Fibroblast of skin of back (primary cell): ENCODE data around the gene PROM2. TPM values are rescaled to one million over a fixed set of nuclear protein-coding genes. Genes with fewer than 3 reads are reported as not detected.
A peak's percentile ranks its signal among the peaks of the same experiment; 100 is the strongest.
"Not testable (repeated sequence)": the region's sequence is repeated elsewhere in the genome, so short reads cannot be mapped to it uniquely, and the experiment has no call there.

Experiments used
- DNase-seq: peaks from one replicate; pipeline ENCODE4 v3.0.0-alpha.2; 2013
- polyA plus RNA-seq, 2 experiments: library from polyadenylated mRNA; unstranded; fragments of 120-200 nt; gene quantifications; one replicate each; pipeline ENCODE4 v1.2.1, GENCODE V29; 2013; ENCODE audit not compliant: insufficient read length in 2 of 2

The PROM2 gene, protein sequence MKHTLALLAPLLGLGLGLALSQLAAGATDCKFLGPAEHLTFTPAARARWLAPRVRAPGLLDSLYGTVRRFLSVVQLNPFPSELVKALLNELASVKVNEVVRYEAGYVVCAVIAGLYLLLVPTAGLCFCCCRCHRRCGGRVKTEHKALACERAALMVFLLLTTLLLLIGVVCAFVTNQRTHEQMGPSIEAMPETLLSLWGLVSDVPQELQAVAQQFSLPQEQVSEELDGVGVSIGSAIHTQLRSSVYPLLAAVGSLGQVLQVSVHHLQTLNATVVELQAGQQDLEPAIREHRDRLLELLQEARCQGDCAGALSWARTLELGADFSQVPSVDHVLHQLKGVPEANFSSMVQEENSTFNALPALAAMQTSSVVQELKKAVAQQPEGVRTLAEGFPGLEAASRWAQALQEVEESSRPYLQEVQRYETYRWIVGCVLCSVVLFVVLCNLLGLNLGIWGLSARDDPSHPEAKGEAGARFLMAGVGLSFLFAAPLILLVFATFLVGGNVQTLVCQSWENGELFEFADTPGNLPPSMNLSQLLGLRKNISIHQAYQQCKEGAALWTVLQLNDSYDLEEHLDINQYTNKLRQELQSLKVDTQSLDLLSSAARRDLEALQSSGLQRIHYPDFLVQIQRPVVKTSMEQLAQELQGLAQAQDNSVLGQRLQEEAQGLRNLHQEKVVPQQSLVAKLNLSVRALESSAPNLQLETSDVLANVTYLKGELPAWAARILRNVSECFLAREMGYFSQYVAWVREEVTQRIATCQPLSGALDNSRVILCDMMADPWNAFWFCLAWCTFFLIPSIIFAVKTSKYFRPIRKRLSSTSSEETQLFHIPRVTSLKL
- 0.26 TPM for polyA plus RNA-seq (2013, experiment 1 of 2; ENCODE audit: insufficient read length)
- polyA plus RNA-seq (2013, experiment 2 of 2; ENCODE audit: insufficient read length): 0.64 TPM

DNA sequence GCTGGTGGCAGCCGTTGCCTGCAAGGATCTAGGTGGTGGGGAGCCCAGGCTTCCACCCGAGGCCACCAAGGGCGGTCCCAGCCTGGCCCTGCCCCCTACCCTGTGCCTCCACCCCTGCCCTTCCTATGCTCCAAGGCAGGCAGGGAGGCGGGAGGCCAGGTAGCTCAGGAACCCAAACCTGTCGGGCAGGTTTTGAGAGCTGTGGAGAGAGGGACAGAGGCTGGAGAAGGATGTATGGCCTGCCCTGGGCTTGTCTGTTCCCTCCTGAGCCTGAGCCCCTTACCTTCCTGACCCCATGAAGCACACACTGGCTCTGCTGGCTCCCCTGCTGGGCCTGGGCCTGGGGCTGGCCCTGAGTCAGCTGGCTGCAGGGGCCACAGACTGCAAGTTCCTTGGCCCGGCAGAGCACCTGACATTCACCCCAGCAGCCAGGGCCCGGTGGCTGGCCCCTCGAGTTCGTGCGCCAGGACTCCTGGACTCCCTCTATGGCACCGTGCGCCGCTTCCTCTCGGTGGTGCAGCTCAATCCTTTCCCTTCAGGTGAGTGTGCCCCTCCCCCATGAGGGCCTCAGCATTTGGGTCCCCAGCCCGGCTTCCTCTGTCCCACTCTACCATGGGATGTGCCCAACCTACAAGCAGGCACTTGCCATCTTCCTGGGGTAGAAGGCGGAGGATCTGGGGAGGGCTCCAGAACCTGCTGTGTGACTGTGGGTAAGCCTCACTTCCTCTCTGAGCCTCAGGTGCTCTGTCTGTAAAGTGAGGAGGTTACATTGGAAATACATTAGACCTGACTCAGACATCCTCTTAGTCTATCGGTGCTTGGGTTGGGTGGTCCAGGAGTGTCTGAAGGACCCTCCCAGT lies at the start of gene PROM2:
PROM2 (plus strand) TSS at position 159 of the 860 bp plus-strand sequence; CDS start at position 296, 137 bp downstream.
- DNase-seq: no peak

DNA sequence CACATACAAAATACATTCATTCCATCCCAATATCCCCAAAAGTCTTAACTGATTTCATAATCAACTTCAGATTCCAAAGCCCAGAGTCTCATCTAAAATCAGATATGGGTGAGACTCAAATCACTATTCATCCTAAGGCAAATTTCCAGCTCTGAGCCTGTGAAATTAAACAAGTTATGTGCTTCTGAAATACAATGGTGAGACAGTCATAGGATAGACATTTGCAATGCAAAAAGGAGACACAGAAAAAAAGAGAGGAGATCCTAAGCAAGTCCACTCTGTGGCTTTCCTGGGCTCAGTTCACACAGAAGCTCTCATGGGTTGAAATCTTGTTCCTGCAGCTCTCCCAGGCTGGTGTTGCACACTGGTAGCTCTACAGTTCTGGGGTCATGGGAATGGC lies 48.6 kb upstream of the PROM2 start:
- DNase-seq: no peak

DNA sequence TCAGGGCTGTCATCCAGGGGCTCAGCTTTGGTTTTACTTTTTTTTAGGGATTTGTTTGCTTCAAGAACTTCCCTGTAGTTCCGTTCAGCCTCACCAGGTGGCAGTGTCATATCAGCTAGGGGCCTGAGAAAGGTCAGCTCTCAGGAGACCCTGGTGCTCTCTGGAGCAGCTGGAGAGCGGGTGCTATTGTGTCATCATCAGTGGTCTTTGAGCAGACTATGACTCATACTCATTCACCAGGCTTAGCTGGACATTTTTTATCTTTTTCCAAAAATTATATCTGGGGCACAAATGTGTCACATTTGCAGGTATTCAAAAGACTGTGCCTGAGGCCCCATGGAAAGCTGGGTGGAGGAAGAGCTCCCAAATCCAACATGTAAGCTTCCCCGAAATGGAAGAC lies 42.5 kb upstream of the PROM2 start:
- DNase-seq: peak; percentile 52

DNA sequence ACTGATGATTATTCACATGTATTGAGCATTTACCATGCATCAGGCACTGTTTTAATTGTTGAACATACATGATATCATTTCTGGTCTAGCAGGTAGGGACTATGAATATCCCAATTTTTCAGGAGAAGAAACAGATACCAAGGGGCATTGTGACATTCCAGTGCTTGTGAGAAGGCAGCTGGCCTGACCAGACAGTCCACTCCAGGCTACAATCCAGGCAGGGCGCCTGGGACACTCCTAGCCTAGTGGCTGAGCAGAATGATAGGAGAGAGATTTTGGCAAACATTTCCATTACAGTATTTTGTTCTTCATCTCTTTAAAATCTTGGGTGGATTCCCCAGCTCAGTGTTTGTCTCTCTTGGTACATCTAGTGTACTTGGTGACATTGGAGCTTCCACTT lies 42.0 kb upstream of the PROM2 start:
- DNase-seq: no peak

DNA sequence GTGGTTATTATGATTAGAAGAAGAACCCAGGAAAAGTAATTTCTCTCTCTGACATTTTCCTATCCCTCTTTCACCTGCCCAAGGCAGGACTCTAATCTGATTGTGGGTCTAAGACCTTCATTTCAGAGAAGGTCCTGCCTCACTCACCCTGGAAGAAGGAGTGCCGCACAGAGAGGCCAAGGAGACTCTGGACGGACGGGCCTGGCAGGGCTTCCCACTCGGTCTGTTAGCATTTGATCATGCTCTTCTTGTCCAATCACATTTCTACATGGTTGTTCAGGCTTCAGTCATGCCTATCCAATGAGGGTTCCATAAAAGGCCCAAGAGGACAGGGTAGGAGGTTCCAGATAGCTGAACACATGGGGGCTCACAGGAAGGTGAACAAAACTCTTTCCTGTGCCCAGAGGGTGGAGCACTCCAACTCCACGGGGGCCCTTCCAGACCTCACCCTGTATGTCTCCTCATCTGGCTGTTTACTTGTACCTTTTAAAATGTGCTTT lies 39.9 kb upstream of the PROM2 start:
- DNase-seq: no peak

DNA sequence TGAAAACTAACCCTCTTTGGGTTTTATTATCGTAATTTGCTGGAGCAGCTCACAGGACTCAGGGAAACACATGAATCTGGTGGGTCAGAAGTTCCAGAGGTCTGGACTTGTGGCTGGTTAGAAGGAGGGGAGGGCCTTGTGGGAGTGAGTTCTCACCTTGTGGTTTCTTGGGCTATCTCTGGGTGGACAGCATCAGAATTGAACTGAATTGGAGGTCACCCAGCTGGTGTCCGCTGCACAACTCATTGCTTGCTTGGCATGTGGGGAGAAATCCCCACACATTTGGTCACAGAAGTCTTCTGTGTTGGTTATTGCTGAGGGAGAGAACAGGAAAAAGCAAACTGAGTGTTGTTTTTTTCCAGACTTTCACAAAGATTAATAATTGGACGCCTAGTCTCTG lies 39.4 kb upstream of the PROM2 start:
- no peak for DNase-seq

DNA sequence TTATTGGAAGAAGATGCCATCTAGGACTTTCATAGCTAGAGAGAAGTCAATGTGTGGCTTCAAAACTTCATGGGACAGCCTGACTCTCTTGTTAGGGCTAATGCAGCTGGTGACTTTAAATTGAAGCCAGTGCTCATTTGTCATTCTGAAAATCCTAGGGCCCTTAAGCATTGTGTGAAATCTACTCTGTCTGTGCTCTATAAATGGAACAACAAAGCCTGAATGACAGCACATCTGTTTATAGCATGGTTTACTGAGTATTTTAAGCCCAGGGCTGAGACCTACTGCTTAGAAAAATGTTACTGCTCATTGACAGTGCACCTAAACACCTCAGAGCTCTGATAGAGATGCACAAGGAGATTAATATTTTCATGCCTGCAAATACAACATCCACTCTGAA lies 36.1 kb upstream of the PROM2 start:
- no peak for DNase-seq

DNA sequence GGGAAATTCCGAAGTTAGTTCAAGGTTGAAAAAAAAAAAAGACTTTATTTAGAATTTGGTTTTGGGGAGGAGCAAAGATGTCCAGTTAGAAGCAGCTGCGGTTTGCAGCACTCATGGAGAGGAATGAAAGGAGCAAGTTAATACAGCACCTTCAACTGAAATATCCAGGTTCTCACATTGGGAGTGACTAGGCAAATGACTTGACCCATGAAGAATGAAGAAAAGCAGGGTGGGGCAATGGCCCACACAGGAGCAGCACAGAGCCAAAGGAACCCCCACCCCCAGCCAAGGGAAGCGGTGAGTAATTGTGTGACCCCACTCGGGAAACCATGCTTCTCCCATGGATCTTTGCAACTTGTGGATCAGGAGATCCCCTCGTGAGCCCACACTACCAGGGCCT lies 34.2 kb upstream of the PROM2 start:
- DNase-seq: no peak

DNA sequence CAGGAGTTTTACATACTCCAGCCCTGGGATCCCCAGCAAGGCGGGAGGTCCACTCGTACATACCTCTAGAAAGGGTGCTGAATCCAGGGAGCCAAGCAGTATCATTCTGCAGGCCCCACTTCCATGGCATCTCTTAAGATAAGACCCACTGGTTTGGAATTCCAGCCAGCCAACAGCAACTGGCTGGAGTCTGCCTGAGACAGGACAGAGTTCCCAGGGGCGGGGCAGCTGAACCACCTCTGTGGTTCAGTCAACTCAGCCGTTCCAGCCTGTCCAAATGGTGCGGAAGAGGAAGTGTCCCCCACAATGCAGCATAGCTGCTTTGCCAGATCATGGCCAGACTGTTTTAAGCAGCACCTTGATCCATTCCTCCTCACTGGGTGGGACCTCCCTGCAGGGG lies 33.7 kb upstream of the PROM2 start:
- no peak for DNase-seq

DNA sequence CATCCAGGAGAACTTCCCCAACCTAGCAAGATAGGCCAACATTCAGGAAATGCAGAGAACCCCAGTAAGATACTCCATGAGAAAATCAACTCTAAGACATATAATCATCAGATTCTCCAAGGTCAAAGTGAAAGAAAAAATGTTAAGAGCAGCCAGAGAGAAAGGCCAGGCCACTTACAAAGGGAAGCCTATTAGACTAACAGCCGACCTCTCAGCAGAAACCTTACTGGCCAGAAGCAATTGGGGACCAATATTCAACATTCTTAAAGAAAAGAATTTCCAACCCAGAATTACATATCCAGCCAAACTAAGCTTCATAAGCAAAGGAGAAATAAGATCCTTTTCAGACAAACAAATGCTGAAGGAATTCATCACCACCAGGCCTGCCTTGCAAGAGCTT lies 32.2 kb upstream of the PROM2 start:
- not testable (repeated sequence) for DNase-seq

DNA sequence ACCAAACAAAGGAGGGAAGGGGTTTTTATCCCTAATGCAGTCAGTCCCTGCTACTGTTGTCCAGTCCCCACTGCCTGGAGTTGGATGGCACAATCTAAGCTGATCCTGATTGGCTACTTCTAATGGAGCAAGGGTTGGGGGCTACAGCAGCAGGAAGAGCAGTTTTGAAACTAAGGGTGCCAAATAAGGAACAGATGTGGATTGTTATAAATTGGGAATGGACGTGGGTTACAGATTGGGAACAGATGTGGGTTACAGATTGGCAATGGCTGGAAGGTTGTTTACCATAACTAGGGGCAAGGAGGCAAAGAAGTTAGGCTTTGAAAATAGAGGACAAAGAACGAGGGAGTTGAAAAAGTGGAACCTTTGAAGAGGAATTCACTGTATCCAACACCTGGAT lies 16.0 kb upstream of the PROM2 start:
- DNase-seq: no peak

DNA sequence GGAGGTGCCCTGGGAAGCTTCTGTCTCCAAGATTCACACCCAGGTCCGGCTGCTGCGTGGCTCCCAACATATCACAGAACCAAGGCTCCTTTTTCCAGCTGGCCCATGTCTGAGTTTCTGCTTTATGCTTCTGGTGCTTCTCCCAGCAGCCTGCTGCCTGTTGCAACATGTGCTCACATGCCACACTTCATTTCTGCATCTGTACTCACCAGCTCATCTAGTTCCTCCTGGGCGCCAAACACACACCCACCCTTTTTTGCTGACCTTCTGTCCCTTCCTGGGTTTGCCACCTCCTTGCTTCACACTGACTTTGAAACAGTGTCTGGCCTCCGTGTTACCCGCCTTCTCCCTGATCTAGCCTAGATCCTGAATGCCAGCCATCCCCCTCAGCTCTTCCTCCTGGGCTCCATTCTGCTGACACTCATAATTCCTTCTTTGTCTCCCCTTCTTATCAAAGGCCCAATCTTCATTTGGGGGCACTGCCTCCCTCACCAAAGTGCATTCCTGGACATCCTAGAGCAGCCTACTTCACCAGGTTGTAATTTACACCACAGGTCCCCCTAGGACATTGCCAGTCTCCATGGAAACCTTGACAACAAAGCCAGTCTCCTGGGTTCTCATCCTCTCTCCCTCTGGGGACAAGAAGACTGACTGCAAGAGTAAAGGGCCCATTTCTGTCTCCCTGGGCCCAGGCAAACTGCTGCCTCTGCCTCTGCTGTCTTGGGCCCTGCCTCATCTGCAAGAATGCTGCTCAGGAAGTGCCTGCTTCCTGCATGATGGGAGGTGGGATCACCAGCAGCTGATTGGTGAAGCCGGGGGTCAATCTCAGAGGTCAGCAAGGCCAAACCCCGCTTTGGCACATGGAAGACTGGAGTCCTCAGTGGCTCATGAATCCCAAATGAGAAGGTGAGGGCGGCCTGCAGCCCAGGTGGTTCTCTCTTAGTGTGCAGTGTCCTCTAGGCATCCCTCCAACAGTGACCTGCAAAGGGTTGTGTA lies 13.9 kb upstream of the PROM2 start:
- no peak for DNase-seq

DNA sequence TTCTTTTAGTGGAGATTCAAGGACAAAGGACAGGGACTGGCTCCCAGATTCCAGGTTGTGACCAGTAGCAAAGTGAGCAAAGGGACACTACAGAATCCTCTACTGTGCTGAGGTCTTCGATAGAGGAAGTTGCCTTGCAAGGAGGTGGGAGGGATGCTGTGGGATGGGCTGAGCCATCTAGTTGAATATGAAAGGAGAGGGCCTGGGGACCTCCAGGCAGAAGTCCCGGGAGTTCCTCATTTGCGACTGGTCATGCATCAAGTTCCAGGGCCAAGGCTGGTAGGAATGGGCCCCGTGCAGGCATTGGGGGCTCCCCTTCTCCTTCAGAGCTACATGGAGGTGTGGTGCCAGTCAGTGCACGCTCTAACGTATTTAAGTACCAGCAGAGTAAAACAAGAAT lies 12.6 kb upstream of the PROM2 start:
- DNase-seq: no peak

DNA sequence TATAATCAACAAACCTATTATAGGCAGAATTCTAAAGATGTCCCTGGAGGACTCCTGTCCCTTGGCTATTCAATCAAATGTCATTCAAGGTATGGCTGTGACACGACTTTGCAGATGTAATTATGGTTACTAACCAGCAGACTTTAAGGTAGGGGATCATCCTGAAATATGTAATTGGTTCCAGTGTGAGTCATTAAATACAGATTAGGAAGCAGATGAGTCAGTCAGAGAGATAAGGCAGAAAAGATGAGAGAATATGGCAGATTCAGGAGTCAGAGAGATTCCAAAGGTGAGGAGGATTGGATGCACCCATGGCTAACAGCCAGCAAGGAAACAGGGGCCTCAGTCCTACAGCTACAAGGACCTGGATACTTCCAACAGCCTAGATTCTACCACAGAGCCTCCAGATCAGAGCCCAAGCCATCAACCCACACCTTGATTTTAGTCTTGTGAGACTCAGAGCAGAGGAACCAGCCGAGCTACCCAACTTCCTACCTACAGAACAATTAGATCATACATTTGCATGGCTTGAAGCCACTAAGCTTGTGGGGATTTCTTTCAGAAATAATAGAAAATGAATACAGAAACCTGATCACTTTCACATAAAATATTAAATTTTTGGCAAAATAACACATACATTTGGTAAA lies 11.2 kb upstream of the PROM2 start:
- no peak for DNase-seq

DNA sequence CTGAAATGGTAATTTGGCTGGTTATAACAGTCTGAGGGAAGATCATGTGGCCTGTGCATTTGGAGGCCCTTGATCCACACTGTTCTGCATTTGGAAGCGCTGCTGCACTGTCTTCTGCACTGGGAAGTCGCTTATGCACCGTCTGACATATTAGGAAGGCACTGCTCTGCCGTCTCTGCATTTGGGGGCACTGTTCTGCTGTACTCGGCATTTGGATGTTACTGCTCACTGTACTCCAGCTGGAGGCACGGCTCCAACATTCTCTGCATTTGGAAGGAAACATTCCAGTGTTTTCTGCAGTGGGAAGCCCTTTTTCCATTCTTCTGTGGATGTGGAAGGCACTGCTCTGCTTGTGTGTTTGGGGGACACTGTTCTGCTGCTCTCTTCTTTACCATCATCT lies 9.6 kb upstream of the PROM2 start:
- no peak for DNase-seq

DNA sequence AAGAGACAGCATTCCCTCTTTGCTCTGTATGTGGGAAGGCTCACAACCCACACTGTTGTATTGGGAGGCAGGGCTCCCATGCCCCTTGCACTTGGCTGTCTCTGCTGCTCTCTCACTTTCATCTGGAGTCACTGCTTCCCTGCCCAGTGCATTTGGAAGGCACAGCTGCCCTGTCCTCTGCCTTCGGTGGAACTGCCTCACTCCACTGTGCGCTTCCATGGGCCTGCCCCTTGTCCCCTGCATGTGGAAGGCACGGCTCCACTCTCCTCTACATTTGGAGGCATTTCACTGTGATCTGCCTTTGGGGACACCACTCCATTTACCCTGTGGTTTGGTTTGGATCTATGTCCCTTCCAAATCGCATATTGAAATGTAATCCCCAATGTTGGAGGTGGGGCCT lies 9.1 kb upstream of the PROM2 start:
- DNase-seq: no peak

DNA sequence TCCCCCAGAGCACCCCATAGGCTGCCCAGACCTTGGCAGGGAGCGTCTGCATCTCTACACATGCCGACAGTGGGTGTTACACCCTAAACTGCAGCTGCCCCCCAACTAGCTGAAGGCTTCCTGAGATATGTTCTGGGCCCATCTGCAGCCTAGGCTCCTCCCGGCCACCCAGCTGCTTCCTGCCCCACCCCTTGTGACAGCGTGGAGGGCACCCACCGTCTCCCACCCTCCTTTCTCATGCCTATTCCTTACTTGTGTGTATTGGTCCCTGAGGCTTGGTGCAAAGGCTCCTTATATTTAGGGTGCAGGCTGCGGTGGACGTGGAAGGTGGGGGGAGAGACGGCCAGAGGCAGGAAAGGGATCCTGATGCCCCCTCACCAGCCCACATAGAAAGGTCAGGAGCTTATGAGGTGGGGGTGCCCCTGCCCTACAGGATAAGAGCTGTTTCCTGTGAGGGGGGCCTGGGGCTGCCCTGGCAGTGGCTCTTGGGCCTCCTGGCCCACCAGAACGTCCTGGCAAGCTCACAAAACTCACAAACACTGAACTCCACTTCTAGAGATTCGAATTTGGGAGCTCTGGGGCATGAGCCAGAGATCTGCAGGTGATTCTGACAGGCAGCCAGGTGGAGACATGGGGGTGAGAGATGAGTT lies 7.3 kb upstream of the PROM2 start:
- no peak for DNase-seq

DNA sequence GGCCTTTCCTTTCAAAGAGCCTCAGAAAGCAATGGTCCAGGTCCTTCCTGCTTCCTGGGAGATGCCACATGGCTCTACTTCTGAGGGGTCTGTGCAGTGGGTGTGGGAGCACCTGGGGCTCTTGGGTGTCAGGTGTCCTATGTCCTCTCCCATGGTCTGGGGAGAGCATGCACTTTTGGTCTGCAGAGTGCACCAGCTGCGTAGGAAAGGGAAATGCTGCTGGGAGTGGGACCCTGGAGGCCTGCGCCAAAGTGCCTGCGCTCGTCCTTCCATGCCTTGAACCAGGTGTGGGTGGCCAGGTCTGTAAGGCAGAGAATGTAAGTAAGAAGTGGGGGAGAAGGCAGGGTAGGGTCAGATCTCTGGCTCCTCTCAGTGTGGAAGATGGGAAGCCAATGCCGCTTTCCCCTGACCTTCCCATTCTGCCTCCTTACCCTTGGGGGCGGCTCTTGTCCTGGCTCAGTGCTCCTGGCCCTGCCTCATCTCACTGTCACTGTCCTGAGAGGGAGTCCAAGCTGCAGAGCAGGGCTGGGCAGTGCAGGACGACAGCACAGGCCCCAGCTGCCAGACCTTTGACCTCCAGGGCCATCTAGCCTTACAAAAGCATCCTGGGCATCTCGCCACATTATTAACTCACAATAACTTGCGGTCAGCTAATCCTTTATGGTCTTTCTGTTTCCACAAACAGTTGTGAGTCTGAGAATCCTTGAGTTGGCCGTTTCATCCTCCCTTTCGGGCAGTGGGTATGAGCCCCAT lies 6.6 kb upstream of the PROM2 start:
- no peak for DNase-seq
